ENCODE data around the gene HORMAD1.

DNA sequence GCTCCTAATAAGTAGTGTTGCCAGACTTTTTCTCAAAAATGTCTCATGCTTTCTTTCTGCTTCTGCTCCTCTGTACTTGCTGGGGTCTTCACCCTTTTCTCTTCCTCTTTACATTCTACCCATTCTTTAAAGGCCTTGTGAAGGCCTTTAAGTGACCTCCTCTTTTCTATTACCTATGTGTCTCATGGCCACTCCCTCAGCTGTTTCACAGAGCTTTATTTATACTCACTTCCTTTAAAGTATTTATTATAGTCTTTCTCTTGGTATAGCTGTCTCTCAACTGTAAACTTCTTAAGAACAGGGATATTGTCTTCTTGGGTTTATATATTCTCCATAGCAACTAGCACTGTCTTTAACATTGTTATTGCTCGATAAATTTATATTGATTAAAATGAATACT lies 24.5 kb downstream of the HORMAD1 start:
- TF ChIP-seq, protein P1, sequence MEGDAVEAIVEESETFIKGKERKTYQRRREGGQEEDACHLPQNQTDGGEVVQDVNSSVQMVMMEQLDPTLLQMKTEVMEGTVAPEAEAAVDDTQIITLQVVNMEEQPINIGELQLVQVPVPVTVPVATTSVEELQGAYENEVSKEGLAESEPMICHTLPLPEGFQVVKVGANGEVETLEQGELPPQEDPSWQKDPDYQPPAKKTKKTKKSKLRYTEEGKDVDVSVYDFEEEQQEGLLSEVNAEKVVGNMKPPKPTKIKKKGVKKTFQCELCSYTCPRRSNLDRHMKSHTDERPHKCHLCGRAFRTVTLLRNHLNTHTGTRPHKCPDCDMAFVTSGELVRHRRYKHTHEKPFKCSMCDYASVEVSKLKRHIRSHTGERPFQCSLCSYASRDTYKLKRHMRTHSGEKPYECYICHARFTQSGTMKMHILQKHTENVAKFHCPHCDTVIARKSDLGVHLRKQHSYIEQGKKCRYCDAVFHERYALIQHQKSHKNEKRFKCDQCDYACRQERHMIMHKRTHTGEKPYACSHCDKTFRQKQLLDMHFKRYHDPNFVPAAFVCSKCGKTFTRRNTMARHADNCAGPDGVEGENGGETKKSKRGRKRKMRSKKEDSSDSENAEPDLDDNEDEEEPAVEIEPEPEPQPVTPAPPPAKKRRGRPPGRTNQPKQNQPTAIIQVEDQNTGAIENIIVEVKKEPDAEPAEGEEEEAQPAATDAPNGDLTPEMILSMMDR (IDR thresholded peaks at IDR 0.05): no peak
- no peak for TF ChIP-seq POLR2AphosphoS5 (IDR thresholded peaks at IDR 0.05; ENCODE audit: insufficient read depth in 1 of 2, low read depth in 1 of 2)

Measured in vagina (tissue), 2 donors.